NB4 (cell line): ENCODE data around the gene MYO16.

Source experiments
- MAX ChIP-seq: IDR thresholded peaks from 2 replicates; pipeline ENCODE4 v1.6.1; 2011; ENCODE audit warnings: low read depth, low read length
- MYC ChIP-seq: IDR thresholded peaks from 2 replicates; pipeline ENCODE4 v1.6.1; 2011; ENCODE audit warnings: low read depth, low read length
- POLR2A ChIP-seq: IDR thresholded peaks from 2 replicates; pipeline ENCODE4 v1.6.1; 2011; ENCODE audit warnings: mild to moderate bottlenecking; ENCODE audit not compliant: insufficient read length; ENCODE audit errors: extremely low read depth
- TF ChIP-seq, protein P1 (sequence below): IDR thresholded peaks from one replicate; pipeline ENCODE4 v1.5.1; 2012; ENCODE audit warnings: low read depth, low read length

GRCh38 chr13:108957369-108958012, 328.1 kb downstream of the MYO16 start:
- TF ChIP-seq, protein P1, sequence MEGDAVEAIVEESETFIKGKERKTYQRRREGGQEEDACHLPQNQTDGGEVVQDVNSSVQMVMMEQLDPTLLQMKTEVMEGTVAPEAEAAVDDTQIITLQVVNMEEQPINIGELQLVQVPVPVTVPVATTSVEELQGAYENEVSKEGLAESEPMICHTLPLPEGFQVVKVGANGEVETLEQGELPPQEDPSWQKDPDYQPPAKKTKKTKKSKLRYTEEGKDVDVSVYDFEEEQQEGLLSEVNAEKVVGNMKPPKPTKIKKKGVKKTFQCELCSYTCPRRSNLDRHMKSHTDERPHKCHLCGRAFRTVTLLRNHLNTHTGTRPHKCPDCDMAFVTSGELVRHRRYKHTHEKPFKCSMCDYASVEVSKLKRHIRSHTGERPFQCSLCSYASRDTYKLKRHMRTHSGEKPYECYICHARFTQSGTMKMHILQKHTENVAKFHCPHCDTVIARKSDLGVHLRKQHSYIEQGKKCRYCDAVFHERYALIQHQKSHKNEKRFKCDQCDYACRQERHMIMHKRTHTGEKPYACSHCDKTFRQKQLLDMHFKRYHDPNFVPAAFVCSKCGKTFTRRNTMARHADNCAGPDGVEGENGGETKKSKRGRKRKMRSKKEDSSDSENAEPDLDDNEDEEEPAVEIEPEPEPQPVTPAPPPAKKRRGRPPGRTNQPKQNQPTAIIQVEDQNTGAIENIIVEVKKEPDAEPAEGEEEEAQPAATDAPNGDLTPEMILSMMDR: no peak
- no peak for TF ChIP-seq POLR2A
- no peak for TF ChIP-seq MYC
- no peak for TF ChIP-seq MAX
